HepG2 (cell line): ENCODE measurements around the gene ADAMTS2. TPM values are rescaled to one million over a fixed set of nuclear protein-coding genes. Genes with fewer than 3 reads are reported as not detected.

Experiments
- CHD2 ChIP-seq: IDR thresholded peaks from 2 replicates; pipeline ENCODE4 v1.6.1; 2011; ENCODE audit warnings: low read depth, low read length, improper control_type of control experiment
- DDIT3 ChIP-seq: sonication (generic); formaldehyde crosslinking; IDR thresholded peaks from 2 replicates; pipeline ENCODE4 v1.4.0; 2020; ENCODE audit warnings: mild to moderate bottlenecking, missing genetic modification reagents
- DPF2 ChIP-seq: sonication (generic); formaldehyde crosslinking; IDR thresholded peaks from 2 replicates; pipeline ENCODE4 v1.4.0; 2020; ENCODE audit warnings: mild to moderate bottlenecking, low read depth, missing genetic modification reagents, borderline replicate concordance
- HDAC6 ChIP-seq: fragments of 200-600 bp; sonication (generic); IDR thresholded peaks from 2 replicates; pipeline ENCODE4 v1.7.0; 2017; ENCODE audit warnings: mild to moderate bottlenecking, antibody characterized with exemption, low read length, low read depth
- SOX6 ChIP-seq, 2 experiments: fragments of 450-650 bp in 1 of 2; sonication (generic) in 1 of 2; formaldehyde crosslinking in 1 of 2; IDR thresholded peaks; 2 replicates each; pipeline versions ENCODE4 v1.4.0 to v1.6.1; 2017 to 2020; ENCODE audit warnings: antibody characterized with exemption in 1 of 2, mild to moderate bottlenecking in 1 of 2, missing genetic modification reagents in 1 of 2
- SPEN ChIP-seq: sonication (generic); formaldehyde crosslinking; IDR thresholded peaks from 2 replicates; pipeline ENCODE4 v1.5.1; 2020; ENCODE audit warnings: low read depth, mild to moderate bottlenecking, missing genetic modification reagents
- THAP11 ChIP-seq: IDR thresholded peaks from 2 replicates; pipeline ENCODE4 v1.6.1; 2016; ENCODE audit warnings: missing biosample characterization, missing genetic modification reagents
- ZGPAT ChIP-seq: IDR thresholded peaks from 2 replicates; pipeline ENCODE4 v1.6.1; 2016; ENCODE audit warnings: mild to moderate bottlenecking
- ZMAT3 ChIP-seq: sonication (generic); formaldehyde crosslinking; conservative IDR thresholded peaks from 2 replicates; pipeline ENCODE4 v1.7.0; 2021; ENCODE audit warnings: missing genetic modification reagents
- ZNF292 ChIP-seq: sonication (generic); formaldehyde crosslinking; IDR thresholded peaks from 2 replicates; pipeline ENCODE4 v1.8.1; 2022; ENCODE audit warnings: mild to moderate bottlenecking, low read depth, missing genetic modification reagents, borderline replicate concordance
- ZNF552 ChIP-seq: sonication (generic); formaldehyde crosslinking; IDR thresholded peaks from 2 replicates; pipeline ENCODE4 v1.9.0; 2022; ENCODE audit warnings: missing genetic modification reagents, mild to moderate bottlenecking, borderline replicate concordance
- polyA plus RNA-seq, 8 experiments: library from polyadenylated mRNA; depleted of rRNA in 3 of 8; stranded (reverse) in 7 of 8; unstranded in 1 of 8; fragments of >200 nt; fragmentation: Illumina TruSeq in 4 of 8; extraction: Trizol in 4 of 8; gene quantifications; 2 replicates each; pipeline versions ENCODE4 v1.2.1 to v1.2.3, GENCODE V29; 2011 to 2016; ENCODE audit warnings: low read depth in 4 of 8, missing spikeins in 1 of 8, mixed read lengths in 1 of 8; ENCODE audit not compliant: insufficient read depth in 1 of 8
- total RNA-seq, 5 experiments: library from RNA; depleted of rRNA; stranded (reverse); fragments of >200 nt; fragmentation: Illumina TruSeq; extraction: Trizol; gene quantifications; 2 replicates each; pipeline ENCODE4 v1.2.3, GENCODE V29; 2016; ENCODE audit warnings: low read depth in 1 of 5
- TF ChIP-seq, protein P1 (sequence below): sonication (generic); formaldehyde crosslinking; IDR thresholded peaks from 2 replicates; pipeline ENCODE4 v1.5.1; 2020; ENCODE audit warnings: missing genetic modification reagents, mild to moderate bottlenecking, borderline replicate concordance
- TF ChIP-seq, protein P2 (sequence below): sonication (generic); formaldehyde crosslinking; conservative IDR thresholded peaks from 2 replicates; pipeline ENCODE4 v1.8.0; 2022; ENCODE audit warnings: mild to moderate bottlenecking, moderate library complexity, missing genetic modification reagents
- TF ChIP-seq, protein P3 (sequence below): sonication (generic); formaldehyde crosslinking; IDR thresholded peaks from 2 replicates; pipeline ENCODE4 v1.9.0; 2021; ENCODE audit warnings: missing genetic modification reagents, mild to moderate bottlenecking, borderline replicate concordance
- TF ChIP-seq, protein P4 (sequence below): sonication (generic); formaldehyde crosslinking; IDR thresholded peaks from 2 replicates; pipeline ENCODE4 v1.4.0; 2020; ENCODE audit warnings: mild to moderate bottlenecking, missing genetic modification reagents

ADAMTS2 gene
- total and polyA plus RNA-seq, 2 of the 13 experiments (the other 11 are each of a cell fraction or from before 2014, with no cell fraction given), result 0.24 to 3.5 TPM

- peak; percentile 99 for TF ChIP-seq ZNF292 (CRISPR knock-in tag)
- TF ChIP-seq DDIT3, result no peak
- TF ChIP-seq, protein P1, sequence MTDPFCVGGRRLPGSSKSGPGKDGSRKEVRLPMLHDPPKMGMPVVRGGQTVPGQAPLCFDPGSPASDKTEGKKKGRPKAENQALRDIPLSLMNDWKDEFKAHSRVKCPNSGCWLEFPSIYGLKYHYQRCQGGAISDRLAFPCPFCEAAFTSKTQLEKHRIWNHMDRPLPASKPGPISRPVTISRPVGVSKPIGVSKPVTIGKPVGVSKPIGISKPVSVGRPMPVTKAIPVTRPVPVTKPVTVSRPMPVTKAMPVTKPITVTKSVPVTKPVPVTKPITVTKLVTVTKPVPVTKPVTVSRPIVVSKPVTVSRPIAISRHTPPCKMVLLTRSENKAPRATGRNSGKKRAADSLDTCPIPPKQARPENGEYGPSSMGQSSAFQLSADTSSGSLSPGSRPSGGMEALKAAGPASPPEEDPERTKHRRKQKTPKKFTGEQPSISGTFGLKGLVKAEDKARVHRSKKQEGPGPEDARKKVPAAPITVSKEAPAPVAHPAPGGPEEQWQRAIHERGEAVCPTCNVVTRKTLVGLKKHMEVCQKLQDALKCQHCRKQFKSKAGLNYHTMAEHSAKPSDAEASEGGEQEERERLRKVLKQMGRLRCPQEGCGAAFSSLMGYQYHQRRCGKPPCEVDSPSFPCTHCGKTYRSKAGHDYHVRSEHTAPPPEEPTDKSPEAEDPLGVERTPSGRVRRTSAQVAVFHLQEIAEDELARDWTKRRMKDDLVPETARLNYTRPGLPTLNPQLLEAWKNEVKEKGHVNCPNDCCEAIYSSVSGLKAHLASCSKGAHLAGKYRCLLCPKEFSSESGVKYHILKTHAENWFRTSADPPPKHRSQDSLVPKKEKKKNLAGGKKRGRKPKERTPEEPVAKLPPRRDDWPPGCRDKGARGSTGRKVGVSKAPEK (CRISPR knock-in tag), result no peak
- no peak for TF ChIP-seq SOX6 (IDR thresholded peaks at IDR 0.05)
- peak; percentile 66 for TF ChIP-seq SOX6 (CRISPR knock-in tag; IDR thresholded peaks at IDR 0.05)
- TF ChIP-seq THAP11 (CRISPR knock-in tag), result no peak; the same call in 1 of the 2 replicates
- peak; percentile 58; the same call in 1 of the 2 replicates for TF ChIP-seq DPF2 (CRISPR knock-in tag)
- TF ChIP-seq, protein P2, sequence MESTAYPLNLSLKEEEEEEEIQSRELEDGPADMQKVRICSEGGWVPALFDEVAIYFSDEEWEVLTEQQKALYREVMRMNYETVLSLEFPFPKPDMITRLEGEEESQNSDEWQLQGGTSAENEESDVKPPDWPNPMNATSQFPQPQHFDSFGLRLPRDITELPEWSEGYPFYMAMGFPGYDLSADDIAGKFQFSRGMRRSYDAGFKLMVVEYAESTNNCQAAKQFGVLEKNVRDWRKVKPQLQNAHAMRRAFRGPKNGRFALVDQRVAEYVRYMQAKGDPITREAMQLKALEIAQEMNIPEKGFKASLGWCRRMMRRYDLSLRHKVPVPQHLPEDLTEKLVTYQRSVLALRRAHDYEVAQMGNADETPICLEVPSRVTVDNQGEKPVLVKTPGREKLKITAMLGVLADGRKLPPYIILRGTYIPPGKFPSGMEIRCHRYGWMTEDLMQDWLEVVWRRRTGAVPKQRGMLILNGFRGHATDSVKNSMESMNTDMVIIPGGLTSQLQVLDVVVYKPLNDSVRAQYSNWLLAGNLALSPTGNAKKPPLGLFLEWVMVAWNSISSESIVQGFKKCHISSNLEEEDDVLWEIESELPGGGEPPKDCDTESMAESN (CRISPR knock-in tag), result 0 out of 2 replicates have a peak, but pooled peaks have one; percentile 39
- TF ChIP-seq, protein P3, sequence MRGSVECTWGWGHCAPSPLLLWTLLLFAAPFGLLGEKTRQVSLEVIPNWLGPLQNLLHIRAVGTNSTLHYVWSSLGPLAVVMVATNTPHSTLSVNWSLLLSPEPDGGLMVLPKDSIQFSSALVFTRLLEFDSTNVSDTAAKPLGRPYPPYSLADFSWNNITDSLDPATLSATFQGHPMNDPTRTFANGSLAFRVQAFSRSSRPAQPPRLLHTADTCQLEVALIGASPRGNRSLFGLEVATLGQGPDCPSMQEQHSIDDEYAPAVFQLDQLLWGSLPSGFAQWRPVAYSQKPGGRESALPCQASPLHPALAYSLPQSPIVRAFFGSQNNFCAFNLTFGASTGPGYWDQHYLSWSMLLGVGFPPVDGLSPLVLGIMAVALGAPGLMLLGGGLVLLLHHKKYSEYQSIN (CRISPR knock-in tag), result no peak
- TF ChIP-seq HDAC6, result no peak
- TF ChIP-seq, protein P4, sequence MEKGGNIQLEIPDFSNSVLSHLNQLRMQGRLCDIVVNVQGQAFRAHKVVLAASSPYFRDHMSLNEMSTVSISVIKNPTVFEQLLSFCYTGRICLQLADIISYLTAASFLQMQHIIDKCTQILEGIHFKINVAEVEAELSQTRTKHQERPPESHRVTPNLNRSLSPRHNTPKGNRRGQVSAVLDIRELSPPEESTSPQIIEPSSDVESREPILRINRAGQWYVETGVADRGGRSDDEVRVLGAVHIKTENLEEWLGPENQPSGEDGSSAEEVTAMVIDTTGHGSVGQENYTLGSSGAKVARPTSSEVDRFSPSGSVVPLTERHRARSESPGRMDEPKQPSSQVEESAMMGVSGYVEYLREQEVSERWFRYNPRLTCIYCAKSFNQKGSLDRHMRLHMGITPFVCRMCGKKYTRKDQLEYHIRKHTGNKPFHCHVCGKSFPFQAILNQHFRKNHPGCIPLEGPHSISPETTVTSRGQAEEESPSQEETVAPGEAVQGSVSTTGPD (CRISPR knock-in tag), result peak; percentile 85; the same call in 1 of the 2 replicates
- TF ChIP-seq ZNF552 (CRISPR knock-in tag), result no peak; the same call in 1 of the 2 replicates
- no peak for TF ChIP-seq ZGPAT
- peak; percentile 64; the same call in 1 of the 2 replicates for TF ChIP-seq SPEN (CRISPR knock-in tag)
- no peak for TF ChIP-seq CHD2
- peak; percentile 86 for TF ChIP-seq ZMAT3 (CRISPR knock-in tag)
Observed at GRCh38 chr5:179264783-179265513, 80.3 kb downstream of the ADAMTS2 start (continued).
